SK-N-SH (cell line): Measurements from ENCODE around the gene STK39.

Experiments used
- CHD2 ChIP-seq: fragments of 150-350 bp; IDR thresholded peaks from 2 replicates; pipeline ENCODE4 v1.6.1; 2018; ENCODE audit warnings: low read length; ENCODE audit not compliant: partially characterized antibody
- CTCF ChIP-seq: fragments of 200-600 bp; sonication (generic); IDR thresholded peaks from 2 replicates; pipeline ENCODE4 v1.6.1; 2017; ENCODE audit warnings: antibody characterized with exemption, mild to moderate bottlenecking, moderate library complexity
- EP300 ChIP-seq, 2 experiments: IDR thresholded peaks; 2 replicates each; pipeline versions ENCODE4 v1.4.0 to v1.6.1; 2012; ENCODE audit warnings: borderline replicate concordance in 1 of 2, low read depth in 1 of 2, low read length in 1 of 2
- FOSL2 ChIP-seq: IDR thresholded peaks from 2 replicates; pipeline ENCODE4 v1.4.0; 2012; ENCODE audit warnings: low read depth, mild to moderate bottlenecking, moderate library complexity, borderline replicate concordance
- GABPA ChIP-seq: IDR thresholded peaks from 2 replicates; pipeline ENCODE4 v1.4.0; 2012; ENCODE audit warnings: low read depth, mild to moderate bottlenecking
- MXI1 ChIP-seq: IDR thresholded peaks from 2 replicates; pipeline ENCODE4 v1.6.1; 2012; ENCODE audit warnings: mild to moderate bottlenecking, low read depth, low read length, improper control_type of control experiment
- PBX3 ChIP-seq: IDR thresholded peaks from 2 replicates; pipeline ENCODE4; 2012
- POLR2AphosphoS5 ChIP-seq: IDR thresholded peaks from 2 replicates; pipeline ENCODE4 v1.6.1; 2012; ENCODE audit warnings: low read depth, low read length
- RAD21 ChIP-seq: IDR thresholded peaks from 2 replicates; pipeline ENCODE4 v1.6.1; 2012; ENCODE audit warnings: mild to moderate bottlenecking, low read length
- USF2 ChIP-seq: fragments of 150-350 bp; IDR thresholded peaks from 2 replicates; pipeline ENCODE4 v1.6.1; 2017; ENCODE audit warnings: antibody characterized with exemption, low read length, low read depth, borderline replicate concordance

GRCh38 chr2:168160897-168161296, 86.5 kb downstream of the STK39 start:
- TF ChIP-seq CTCF (peak; percentile 41; the same call in 1 of the 2 replicates), FOSL2 (no peak), EP300 (IDR thresholded peaks at IDR 0.05; ENCODE audit: borderline replicate concordance in 1 of 2, low read depth in 1 of 2, low read length in 1 of 2) (no peak), USF2 (no peak), POLR2AphosphoS5 (no peak), MXI1 (no peak), CHD2 (no peak), GABPA (no peak), RAD21 (peak; percentile 50), PBX3 (no peak)
